Kidney (tissue), 14 donors: ENCODE results near the gene FUT8. TPM values are rescaled to one million over a fixed set of nuclear protein-coding genes. Genes with fewer than 3 reads are reported as not detected.

Source experiments
- DNase-seq, 5 donors: peaks; one replicate each; pipeline ENCODE4 v3.0.0-alpha.2; 2013 to 2020
- FAIRE-seq: peaks from 2 replicates; lab custom pipeline; 2012; peaks lifted over from hg19 to GRCh38; lab: Jason Lieb, UNC
- H3K27ac ChIP-seq, 2 donors: one replicate each; pipeline ENCODE4 v1.7.0; 2013; ENCODE audit warnings: low read depth in 2 of 2, low read length in 2 of 2, inconsistent platforms in 1 of 2
- H3K27me3 ChIP-seq: one replicate; pipeline ENCODE4 v1.7.1; 2013; ENCODE audit warnings: low read length, inconsistent platforms; ENCODE audit not compliant: control insufficient read depth, insufficient read depth
- H3K36me3 ChIP-seq, 3 donors: one replicate each; pipeline versions ENCODE4 v1.7.0 to v1.7.1; 2013; ENCODE audit warnings: low read length in 3 of 3, control low read depth in 1 of 3, inconsistent platforms in 1 of 3; ENCODE audit not compliant: insufficient read depth in 3 of 3, control insufficient read depth in 2 of 3
- H3K4me1 ChIP-seq, 3 donors: one replicate each; pipeline versions ENCODE4 v1.7.0 to v1.7.1; 2013; ENCODE audit warnings: low read length in 3 of 3, inconsistent platforms in 1 of 3, low read depth in 1 of 3; ENCODE audit not compliant: control insufficient read depth in 2 of 3, insufficient read depth in 2 of 3
- H3K4me3 ChIP-seq, 3 donors: one replicate each; pipeline versions ENCODE4 v1.7.0 to v1.8.1; 2013; ENCODE audit warnings: low read length in 3 of 3, control low read depth in 1 of 3, inconsistent platforms in 1 of 3
- H3K9ac ChIP-seq, 3 donors: one replicate each; pipeline versions ENCODE4 v1.7.0 to v1.7.1; 2013; ENCODE audit warnings: low read length in 3 of 3, control low read depth in 1 of 3, inconsistent platforms in 1 of 3
- H3K9me3 ChIP-seq, 3 donors: one replicate each; pipeline versions ENCODE4 v1.7.0 to v1.7.1; 2013; ENCODE audit warnings: low read length in 3 of 3, control low read depth in 1 of 3, inconsistent platforms in 1 of 3; ENCODE audit not compliant: control insufficient read depth in 2 of 3, insufficient read depth in 1 of 3
- CTCF ChIP-seq: IDR thresholded peaks from 3 replicates; pipeline ENCODE4 v1.5.1; 2012; ENCODE audit warnings: mild to moderate bottlenecking, moderate library complexity, borderline replicate concordance; ENCODE audit not compliant: insufficient read depth; ENCODE audit errors: extremely low read depth
- intact Hi-C: fragments of 100-400 bp; cut with DNase I; formaldehyde crosslinking; loops from one replicate; pipeline ENCODE4 v1.11.1; 2022
- polyA plus RNA-seq: library from polyadenylated mRNA; stranded (reverse); fragments of 350-450 nt; fragmentation: Illumina TruSeq; extraction: RNeasy Lipid Tissue Mini Kit (QIAGEN cat#74804); gene quantifications from one replicate; pipeline ENCODE4 v1.2.3, GENCODE V29; 2014; ENCODE audit warnings: low read depth, low replicate concordance; ENCODE audit not compliant: insufficient read depth
- total RNA-seq: library from RNA; stranded (reverse); fragmentation: NEBNext Ultra II Directional; extraction: Animal tissue kit (Norgen Biotek cat#: 25700); gene quantifications from one replicate; pipeline ENCODE4 v1.2.1, GENCODE V29; 2021
- donor health status: control.
- donor health status: control.
- donor health status: control.
- donor health status: control.
- donor health status: control.
- donor health status: DM: yes; HTN: yes; CAD: no.
- donor health status: Normal renal cell carcinoma (clear cell type).

FUT8 gene
- total and polyA plus RNA-seq, 2 donors from 2014 or later: 8.2 to 49.6 TPM

- Histone ChIP-seq H3K36me3 (no peaks in the 10 kb centered on the region), H3K9ac (no peak overlapping the region), H3K9me3 (no peaks in the 10 kb centered on the region), H3K4me1 (no peaks in the 10 kb centered on the region), H3K4me3 (no peak overlapping the region), H3K27ac (no peak overlapping the region), H3K27me3 (no peaks in the 10 kb centered on the region)
- DNase-seq (peak in 1 of 5 donors; percentile 1), FAIRE-seq (no peak)
- no peak for TF ChIP-seq CTCF
- intact Hi-C loops: no loop called here
Measured at GRCh38 chr14:65565948-65566347, 153.4 kb downstream of the FUT8 start.

DNA sequence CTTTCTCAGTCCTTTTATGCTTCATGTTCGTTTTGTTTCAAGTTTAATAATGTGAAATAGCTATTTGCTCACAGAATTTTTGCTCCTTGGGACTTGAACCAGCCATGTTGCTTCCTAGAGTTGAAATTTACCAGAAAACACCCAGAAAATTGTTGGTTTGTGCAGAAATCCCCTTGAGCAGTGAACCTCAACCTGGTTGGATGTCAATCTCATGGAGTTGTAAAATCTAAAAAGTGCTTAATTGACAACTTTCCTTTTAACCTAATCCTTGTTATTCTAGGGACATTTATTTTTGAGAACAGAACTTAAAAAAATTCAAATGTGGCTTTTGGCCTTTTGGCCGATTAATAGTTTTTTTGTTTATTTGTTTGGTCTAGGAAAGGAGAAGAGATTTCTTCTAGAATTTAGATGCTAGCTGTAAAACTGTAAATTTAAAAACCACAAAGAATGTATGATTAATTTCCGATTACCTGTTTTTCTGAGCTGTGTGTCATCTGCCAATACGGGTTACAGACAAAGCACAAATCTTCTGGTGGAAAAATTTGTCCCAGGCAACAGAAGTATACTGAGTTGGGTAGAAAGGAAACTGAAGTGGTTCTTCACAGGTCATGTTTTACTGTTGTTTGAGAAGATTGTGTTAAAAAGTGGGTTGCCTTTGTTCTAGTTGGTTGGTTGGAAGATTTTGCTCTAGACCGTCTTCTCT lies 154.4 kb downstream of the FUT8 start:
- Histone ChIP-seq H3K9me3 (no peaks in the 10 kb centered on the region), H3K27me3 (no peaks in the 10 kb centered on the region), H3K4me1 (no peaks in the 10 kb centered on the region), H3K27ac (no peak overlapping the region), H3K9ac (no peak overlapping the region), H3K36me3 (no peaks in the 10 kb centered on the region), H3K4me3 (no peak overlapping the region)
- FAIRE-seq: no peak
- TF ChIP-seq CTCF: no peak
- DNase-seq: no peak
- intact Hi-C loops: no loop called here

DNA sequence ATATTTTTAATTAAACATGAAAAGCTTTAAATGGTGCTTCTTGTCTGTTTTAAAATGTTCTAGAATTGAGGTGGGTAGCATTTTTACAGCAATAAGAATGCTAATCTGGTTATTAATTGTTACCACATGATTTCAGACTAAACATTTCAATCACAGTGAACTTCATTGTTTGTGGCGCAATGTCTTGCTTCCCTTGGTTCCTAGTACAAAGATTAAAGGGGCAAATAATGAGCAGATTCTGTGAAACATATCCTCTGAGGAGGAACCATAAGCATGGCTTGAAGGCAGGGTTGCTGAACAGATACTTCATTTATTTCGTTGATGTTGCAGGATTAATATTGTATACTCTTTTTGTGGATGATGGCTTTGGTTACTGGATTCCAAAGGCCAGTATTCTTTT lies 162.1 kb downstream of the FUT8 start:
- no peak overlapping the region for H3K27ac ChIP-seq
- H3K4me3 ChIP-seq: no peak overlapping the region
- no peaks in the 10 kb centered on the region for H3K36me3 ChIP-seq
- intact Hi-C loops: no loop called here
- DNase-seq (no peak), FAIRE-seq (no peak)
- H3K4me1 ChIP-seq: no peaks in the 10 kb centered on the region
- H3K27me3 ChIP-seq: no peaks in the 10 kb centered on the region
- TF ChIP-seq CTCF: no peak
- H3K9ac ChIP-seq: no peak overlapping the region
- no peaks in the 10 kb centered on the region for H3K9me3 ChIP-seq

DNA sequence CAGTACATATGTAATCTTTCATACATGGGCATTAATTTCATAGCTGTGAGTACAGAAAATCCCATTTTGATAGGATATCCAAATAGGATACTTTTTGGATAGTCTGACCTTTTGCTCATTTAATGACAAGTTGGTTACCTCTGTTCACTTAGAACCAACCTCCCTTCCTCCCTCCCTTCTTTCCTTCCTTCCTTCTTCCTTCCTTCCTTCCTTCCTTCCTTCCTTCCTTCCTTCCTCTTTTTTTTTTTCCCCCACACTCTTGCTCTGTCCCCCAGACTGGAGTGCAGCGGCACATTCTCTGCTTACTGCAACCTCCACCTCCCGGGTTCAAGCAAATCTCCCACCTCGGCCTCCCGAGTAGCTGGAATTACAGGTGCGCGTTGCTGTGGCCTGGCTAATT lies 162.9 kb downstream of the FUT8 start:
- Histone ChIP-seq H3K36me3 (no peaks in the 10 kb centered on the region), H3K9me3 (no peaks in the 10 kb centered on the region), H3K27me3 (no peaks in the 10 kb centered on the region), H3K4me1 (no peaks in the 10 kb centered on the region), H3K9ac (no peak overlapping the region), H3K27ac (no peak overlapping the region), H3K4me3 (no peak overlapping the region)
- DNase-seq: no peak
- no peak for FAIRE-seq
- TF ChIP-seq CTCF: no peak
- intact Hi-C loops: no loop called here
